Measurements from ENCODE around the gene IPCEF1.
A peak's percentile ranks its signal among the peaks of the same experiment; 100 is the strongest.

DNA sequence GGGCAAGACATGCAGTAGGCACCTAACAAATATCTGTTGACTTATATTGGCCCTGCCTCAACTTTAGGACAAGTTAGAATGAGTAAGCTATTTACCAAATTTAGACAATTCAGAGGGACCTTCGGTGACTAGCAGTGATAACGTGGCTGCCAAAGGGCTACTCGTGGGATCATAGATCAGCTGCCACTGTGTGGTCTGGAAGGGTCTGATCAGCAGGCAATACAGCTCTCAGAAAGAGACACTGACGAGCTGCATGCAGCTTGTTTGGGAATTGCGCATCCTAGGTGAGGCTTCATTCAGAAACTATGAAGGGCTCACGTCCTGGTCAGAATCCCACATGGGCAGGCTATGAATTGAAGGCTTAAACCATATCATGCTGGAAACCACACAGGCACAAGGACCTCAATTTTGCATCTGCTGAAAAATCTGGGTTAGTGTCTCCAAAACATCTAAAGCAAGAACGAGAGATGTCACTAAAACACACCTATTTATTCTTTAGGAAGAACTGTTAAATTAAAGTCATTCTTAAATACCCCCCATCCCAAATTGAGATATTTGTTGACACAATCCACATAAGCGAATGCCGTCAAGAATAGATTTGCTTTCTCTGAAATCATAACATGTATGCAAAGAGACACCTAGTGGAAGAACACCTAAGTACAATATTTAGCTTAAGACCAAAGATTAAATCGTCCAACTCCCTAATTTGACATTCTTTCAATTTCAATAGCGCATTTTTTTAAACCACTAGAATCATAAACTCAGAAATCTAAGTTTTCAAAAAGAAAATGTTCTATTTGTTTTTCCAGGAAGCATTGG is 79.6 kb downstream of the IPCEF1 start:
- TF ChIP-seq SMC3 (IDR thresholded peaks at IDR 0.05; ENCODE audit: low read depth, low read length) (peak; percentile 42), POLR2A (IDR thresholded peaks at IDR 0.05; ENCODE audit: low read depth, low read length) (no peak), BHLHE40 (IDR thresholded peaks at IDR 0.05; ENCODE audit: low read depth, low read length) (no peak), FOS (IDR thresholded peaks at IDR 0.05; ENCODE audit: low read depth, low read length) (no peak), RAD21 (IDR thresholded peaks at IDR 0.05; ENCODE audit: low read length) (peak; percentile 54), RFX5 (IDR thresholded peaks at IDR 0.05; ENCODE audit: low read depth, low read length) (no peak)
- TF ChIP-seq, protein P1, sequence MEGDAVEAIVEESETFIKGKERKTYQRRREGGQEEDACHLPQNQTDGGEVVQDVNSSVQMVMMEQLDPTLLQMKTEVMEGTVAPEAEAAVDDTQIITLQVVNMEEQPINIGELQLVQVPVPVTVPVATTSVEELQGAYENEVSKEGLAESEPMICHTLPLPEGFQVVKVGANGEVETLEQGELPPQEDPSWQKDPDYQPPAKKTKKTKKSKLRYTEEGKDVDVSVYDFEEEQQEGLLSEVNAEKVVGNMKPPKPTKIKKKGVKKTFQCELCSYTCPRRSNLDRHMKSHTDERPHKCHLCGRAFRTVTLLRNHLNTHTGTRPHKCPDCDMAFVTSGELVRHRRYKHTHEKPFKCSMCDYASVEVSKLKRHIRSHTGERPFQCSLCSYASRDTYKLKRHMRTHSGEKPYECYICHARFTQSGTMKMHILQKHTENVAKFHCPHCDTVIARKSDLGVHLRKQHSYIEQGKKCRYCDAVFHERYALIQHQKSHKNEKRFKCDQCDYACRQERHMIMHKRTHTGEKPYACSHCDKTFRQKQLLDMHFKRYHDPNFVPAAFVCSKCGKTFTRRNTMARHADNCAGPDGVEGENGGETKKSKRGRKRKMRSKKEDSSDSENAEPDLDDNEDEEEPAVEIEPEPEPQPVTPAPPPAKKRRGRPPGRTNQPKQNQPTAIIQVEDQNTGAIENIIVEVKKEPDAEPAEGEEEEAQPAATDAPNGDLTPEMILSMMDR (conservative IDR thresholded peaks at IDR 0.05; ENCODE audit: low read depth, low read length) = peak; percentile 55
- TF ChIP-seq, protein P2, sequence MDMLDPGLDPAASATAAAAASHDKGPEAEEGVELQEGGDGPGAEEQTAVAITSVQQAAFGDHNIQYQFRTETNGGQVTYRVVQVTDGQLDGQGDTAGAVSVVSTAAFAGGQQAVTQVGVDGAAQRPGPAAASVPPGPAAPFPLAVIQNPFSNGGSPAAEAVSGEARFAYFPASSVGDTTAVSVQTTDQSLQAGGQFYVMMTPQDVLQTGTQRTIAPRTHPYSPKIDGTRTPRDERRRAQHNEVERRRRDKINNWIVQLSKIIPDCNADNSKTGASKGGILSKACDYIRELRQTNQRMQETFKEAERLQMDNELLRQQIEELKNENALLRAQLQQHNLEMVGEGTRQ (IDR thresholded peaks at IDR 0.05; ENCODE audit: low read depth, low read length) = no peak
